HG03558 (cell line): ENCODE measurements around the gene UGT2A1.

Source experiments
- ATAC-seq: cut with Tn5 transposase; IDR thresholded peaks from one replicate; pipeline ENCODE4 v1.9.1; 2021; ENCODE audit warnings: moderate number of reproducible peaks; ENCODE audit not compliant: unreplicated experiment; ENCODE audit errors: extremely low read depth

UGT2A1 gene

GRCh38 chr4:69594382-69594781, 58.7 kb downstream of the UGT2A1 start:
- no peak for ATAC-seq

- ATAC-seq = no peak
Measured at GRCh38 chr4:69591364-69591763, 61.7 kb downstream of the UGT2A1 start.

- ATAC-seq = no peak
Measured at GRCh38 chr4:69589884-69590283, 63.2 kb downstream of the UGT2A1 start.

- ATAC-seq = no peak
Measured at GRCh38 chr4:69584135-69584534, 68.9 kb downstream of the UGT2A1 start.

GRCh38 chr4:69583543-69583942, 69.5 kb downstream of the UGT2A1 start:
- no peak for ATAC-seq

- ATAC-seq = no peak
Measured at GRCh38 chr4:69577245-69577644, 75.8 kb downstream of the UGT2A1 start.

- ATAC-seq = no peak
Measured at GRCh38 chr4:69576251-69576877, 76.7 kb downstream of the UGT2A1 start.

- no peak for ATAC-seq
Measured at GRCh38 chr4:69568787-69569186, 84.3 kb downstream of the UGT2A1 start.

GRCh38 chr4:69563424-69563823, 89.6 kb downstream of the UGT2A1 start:
- no peak for ATAC-seq

- no peak for ATAC-seq
Measured at GRCh38 chr4:69549651-69550050, 103.4 kb downstream of the UGT2A1 start.

- ATAC-seq = no peak
Measured at GRCh38 chr4:69546134-69546765, 106.8 kb downstream of the UGT2A1 start.
